ENCODE measurements around the gene PLAGL2. TPM values are rescaled to one million over a fixed set of nuclear protein-coding genes. Genes with fewer than 3 reads are reported as not detected.
A peak's percentile ranks its signal among the peaks of the same experiment; 100 is the strongest.

Gene PLAGL2
- total and polyA plus RNA-seq, 9 of the 15 experiments (the other 6 are each of a cell fraction or from before 2014, with no cell fraction given) = 3.1 to 24.3 (median 6.4) TPM

DNA sequence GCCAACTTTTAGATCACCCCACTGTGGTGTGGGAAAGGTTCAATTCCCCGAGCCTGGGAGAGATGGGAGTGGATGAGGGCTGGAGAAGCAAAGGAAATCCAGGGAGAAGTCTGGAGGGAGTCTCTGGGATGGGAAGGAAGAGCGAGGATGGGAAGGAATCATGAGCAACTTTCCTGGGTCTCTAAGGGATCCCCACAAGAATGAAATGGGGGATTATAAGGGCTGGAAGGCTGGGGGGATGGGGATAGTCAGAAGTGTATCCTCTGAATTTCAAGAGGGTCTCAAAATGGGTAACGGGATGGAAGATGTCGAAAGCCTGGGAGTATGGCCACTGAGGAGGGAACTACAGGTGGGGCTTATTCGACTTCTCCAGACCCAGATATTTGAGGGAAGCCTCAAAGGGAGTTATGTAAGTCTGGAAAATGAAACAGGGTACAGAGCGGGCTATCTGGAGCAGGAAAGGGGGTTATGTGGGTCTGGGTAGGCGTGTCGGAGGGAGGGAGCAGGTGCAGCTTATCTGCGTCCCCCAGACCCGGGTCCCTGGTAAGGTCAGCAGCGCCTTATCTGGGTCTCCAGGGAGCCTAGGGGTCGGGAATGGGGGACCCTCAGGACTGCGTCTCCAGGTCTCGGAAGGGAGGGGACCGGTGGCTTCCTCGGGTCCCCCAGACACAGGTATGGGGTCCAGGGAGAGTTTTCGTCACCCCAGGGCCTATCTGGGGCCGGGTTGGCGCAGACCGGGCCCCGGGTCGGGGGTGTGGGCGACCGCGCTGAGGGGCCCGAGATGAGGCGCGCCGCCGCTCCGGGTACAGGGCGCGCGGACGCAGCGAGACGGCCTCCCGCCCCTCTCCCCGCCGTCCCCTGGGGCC is 550 bp downstream of the PLAGL2 start (continued):
- peak; percentile 17; the same call in 1 of the 2 replicates for TF ChIP-seq LEF1 (IDR thresholded peaks at IDR 0.05)
- peak; percentile 71 for TF ChIP-seq NCOR1 (IDR thresholded peaks at IDR 0.05)
- no peak for TF ChIP-seq ATF7 (IDR thresholded peaks at IDR 0.05)
- no peak for TF ChIP-seq MECOM (CRISPR knock-in tag; IDR thresholded peaks at IDR 0.05)
- TF ChIP-seq EGR1 (conservative IDR thresholded peaks at IDR 0.05) = 0 out of 2 replicates have a peak, but pooled peaks have one; percentile 5
- TF ChIP-seq TBL1XR1 (IDR thresholded peaks at IDR 0.05; ENCODE audit: low read length in 2 of 2) = no peak
- 0 out of 2 replicates have a peak, but pooled peaks have one; percentile 26 for TF ChIP-seq FOXM1 (IDR thresholded peaks at IDR 0.05; ENCODE audit: low read depth)
- TF ChIP-seq FOXM1 (CRISPR knock-in tag; IDR thresholded peaks at IDR 0.05; ENCODE audit: low read depth) = no peak
- TF ChIP-seq KLF10 (CRISPR knock-in tag; IDR thresholded peaks at IDR 0.05) = no peak
- TF ChIP-seq EP300 (IDR thresholded peaks at IDR 0.05; ENCODE audit: low read length) = peak; percentile 27; the same call in 1 of the 2 replicates
- TF ChIP-seq ARID3A (IDR thresholded peaks at IDR 0.05; ENCODE audit: borderline replicate concordance, low read depth, low read length) = no peak
- TF ChIP-seq CREB1 (IDR thresholded peaks at IDR 0.05) = no peak
- 0 out of 2 replicates have a peak, but pooled peaks have one; percentile 27 for TF ChIP-seq CREB1 (CRISPR knock-in tag; IDR thresholded peaks at IDR 0.05)
- TF ChIP-seq RCOR1 (IDR thresholded peaks at IDR 0.05; ENCODE audit: borderline replicate concordance in 1 of 2, low read depth in 2 of 2, low read length in 2 of 2) = peak in 1 of 2 experiments; percentile 50; a peak in 1 of 4 replicates
- TF ChIP-seq SMARCE1 (IDR thresholded peaks at IDR 0.05) = peak; percentile 64
- TF ChIP-seq MCM7 (IDR thresholded peaks at IDR 0.05) = no peak
- TF ChIP-seq ESRRB (CRISPR knock-in tag; IDR thresholded peaks at IDR 0.05; ENCODE audit: borderline replicate concordance) = no peak
- 0 out of 2 replicates have a peak, but pooled peaks have one; percentile 31 for TF ChIP-seq ATF2 (CRISPR knock-in tag; IDR thresholded peaks at IDR 0.05)
